ENCODE data around the gene ATAT1. TPM values are rescaled to one million over a fixed set of nuclear protein-coding genes. Genes with fewer than 3 reads are reported as not detected.
A peak's percentile ranks its signal among the peaks of the same experiment; 100 is the strongest.

The ATAT1 gene
- total RNA-seq, 1 donor from 2014 or later, result 11.4 TPM

- no peak for TF ChIP-seq CTCF (IDR thresholded peaks at IDR 0.05)
- H3K27me3 Mint-ChIP-seq (ENCODE audit: low read depth), result no peaks in the 10 kb centered on the region
- no peak for DNase-seq (ENCODE audit: low spot score)
- no peaks in the 10 kb centered on the region for H3K9me3 Mint-ChIP-seq (ENCODE audit: low read depth)
- peak overlapping the region; percentile 34 for H3K27ac Mint-ChIP-seq (ENCODE audit: unreplicated experiment)
- H3K4me3 Mint-ChIP-seq (ENCODE audit: unreplicated experiment), result no peak overlapping the region
- peaks cover 29% of the 10 kb centered on the region for H3K36me3 Mint-ChIP-seq (ENCODE audit: low read depth)
- peaks cover 62% of the 10 kb centered on the region for H3K4me1 Mint-ChIP-seq (ENCODE audit: low read depth)
Observed at GRCh38 chr6:30611150-30611855, 15.4 kb upstream of the ATAT1 start.

GRCh38 chr6:30611856-30612194 is 14.8 kb upstream of the ATAT1 start:
- peaks cover 29% of the 10 kb centered on the region for H3K36me3 Mint-ChIP-seq (ENCODE audit: low read depth)
- H3K27me3 Mint-ChIP-seq (ENCODE audit: low read depth), result no peaks in the 10 kb centered on the region
- H3K4me1 Mint-ChIP-seq (ENCODE audit: low read depth), result peaks cover 62% of the 10 kb centered on the region
- no peak overlapping the region for H3K4me3 Mint-ChIP-seq (ENCODE audit: unreplicated experiment)
- H3K27ac Mint-ChIP-seq (ENCODE audit: unreplicated experiment), result peak overlapping the region; percentile 34
- no peak for DNase-seq (ENCODE audit: low spot score)
- no peaks in the 10 kb centered on the region for H3K9me3 Mint-ChIP-seq (ENCODE audit: low read depth)
- TF ChIP-seq CTCF (IDR thresholded peaks at IDR 0.05), result no peak

GRCh38 chr6:30612213-30612612 is 14.5 kb upstream of the ATAT1 start:
- Mint-ChIP-seq H3K4me1 (ENCODE audit: low read depth) (peaks cover 62% of the 10 kb centered on the region), H3K9me3 (ENCODE audit: low read depth) (no peaks in the 10 kb centered on the region), H3K36me3 (ENCODE audit: low read depth) (peaks cover 32% of the 10 kb centered on the region), H3K27me3 (ENCODE audit: low read depth) (no peaks in the 10 kb centered on the region), H3K4me3 (ENCODE audit: unreplicated experiment) (no peak overlapping the region), H3K27ac (ENCODE audit: unreplicated experiment) (peak overlapping the region; percentile 34)
- TF ChIP-seq CTCF (IDR thresholded peaks at IDR 0.05), result peak; percentile 75
- no peak for DNase-seq (ENCODE audit: low spot score)

- no peaks in the 10 kb centered on the region for H3K9me3 Mint-ChIP-seq (ENCODE audit: low read depth)
- no peak for TF ChIP-seq CTCF (IDR thresholded peaks at IDR 0.05)
- no peaks in the 10 kb centered on the region for H3K27me3 Mint-ChIP-seq (ENCODE audit: low read depth)
- no peak overlapping the region for H3K4me3 Mint-ChIP-seq (ENCODE audit: unreplicated experiment)
- H3K27ac Mint-ChIP-seq (ENCODE audit: unreplicated experiment), result peak overlapping the region; percentile 100
- peaks cover 27% of the 10 kb centered on the region for H3K36me3 Mint-ChIP-seq (ENCODE audit: low read depth)
- no peak for DNase-seq (ENCODE audit: low spot score)
- H3K4me1 Mint-ChIP-seq (ENCODE audit: low read depth), result peaks cover 59% of the 10 kb centered on the region
Observed at GRCh38 chr6:30612687-30613248, 13.9 kb upstream of the ATAT1 start.

GRCh38 chr6:30613251-30614043 is 13.2 kb upstream of the ATAT1 start:
- H3K27me3 Mint-ChIP-seq (ENCODE audit: low read depth), result no peaks in the 10 kb centered on the region
- peaks cover 60% of the 10 kb centered on the region for H3K4me1 Mint-ChIP-seq (ENCODE audit: low read depth)
- no peaks in the 10 kb centered on the region for H3K9me3 Mint-ChIP-seq (ENCODE audit: low read depth)
- peak overlapping the region; percentile 49 for H3K4me3 Mint-ChIP-seq (ENCODE audit: unreplicated experiment)
- no peak for DNase-seq (ENCODE audit: low spot score)
- H3K27ac Mint-ChIP-seq (ENCODE audit: unreplicated experiment), result peak overlapping the region; percentile 100
- H3K36me3 Mint-ChIP-seq (ENCODE audit: low read depth), result peaks cover 27% of the 10 kb centered on the region
- no peak for TF ChIP-seq CTCF (IDR thresholded peaks at IDR 0.05)

Measured in chondrocyte (in vitro differentiated cells).